Measurements from ENCODE around the gene TMEM190. TPM values are rescaled to one million over a fixed set of nuclear protein-coding genes. Genes with fewer than 3 reads are reported as not detected.
A peak's percentile ranks its signal among the peaks of the same experiment; 100 is the strongest.

TMEM190 gene
- total RNA-seq, 4 donors from 2014 or later = not detected

- no peaks in the 10 kb centered on the region for H3K9me3 ChIP-seq
- no peak for ATAC-seq
- WGBS, 2 donors (ENCODE audit: low coverage in 1 of 2) = no CpG with 5 or more reads among the region's 6 CpGs
- no peak for TF ChIP-seq POLR2A (IDR thresholded peaks at IDR 0.05)
- H3K4me1 ChIP-seq = peaks cover 0 to 36% (median 17%) of the 10 kb centered on the region in 3 donors
- peaks cover 79% of the 10 kb centered on the region for H3K27me3 ChIP-seq
- H3K36me3 ChIP-seq = peaks cover 0 to 12% of the 10 kb centered on the region in 2 donors
- no peak overlapping the region for H3K4me3 ChIP-seq
- no peak overlapping the region for H3K27ac ChIP-seq
Measured at GRCh38 chr19:55352040-55352439, 24.6 kb upstream of the TMEM190 start.

- H3K4me3 ChIP-seq = no peak overlapping the region
- H3K36me3 ChIP-seq = peaks cover 0 to 6% of the 10 kb centered on the region in 2 donors
- peaks cover 0 to 30% (median 17%) of the 10 kb centered on the region in 3 donors for H3K4me1 ChIP-seq
- no peak overlapping the region for H3K27ac ChIP-seq
- H3K27me3 ChIP-seq = peaks cover 84% of the 10 kb centered on the region
- 63 to 69% methylated on average over 11 to 18 of the region's 25 CpGs for WGBS, 2 donors (ENCODE audit: low coverage in 1 of 2)
- no peaks in the 10 kb centered on the region for H3K9me3 ChIP-seq
- ATAC-seq = no peak
- TF ChIP-seq POLR2AphosphoS5 (IDR thresholded peaks at IDR 0.05) = no peak
- no peak for TF ChIP-seq EP300 (IDR thresholded peaks at IDR 0.05)
- no peak for TF ChIP-seq CTCF (IDR thresholded peaks at IDR 0.05)
- no peak for TF ChIP-seq POLR2A (IDR thresholded peaks at IDR 0.05)
Measured at GRCh38 chr19:55352549-55353145, 24.0 kb upstream of the TMEM190 start.

GRCh38 chr19:55353356-55353802, 23.2 kb upstream of the TMEM190 start:
- peaks cover 0 to 26% (median 17%) of the 10 kb centered on the region in 3 donors for H3K4me1 ChIP-seq
- no peaks in the 10 kb centered on the region for H3K9me3 ChIP-seq
- H3K27me3 ChIP-seq = peaks cover 89% of the 10 kb centered on the region
- no peak overlapping the region for H3K27ac ChIP-seq
- no peak for ATAC-seq
- peak overlapping the region in 1 of 2 donors; percentile 45 for H3K4me3 ChIP-seq
- 6% methylated on average over 3 of the region's 24 CpGs; no CpG with 5 or more reads in 1 of the 2 donors for WGBS, 2 donors (ENCODE audit: low coverage in 1 of 2)
- TF ChIP-seq POLR2A (IDR thresholded peaks at IDR 0.05) = no peak
- TF ChIP-seq CTCF (IDR thresholded peaks at IDR 0.05) = no peak
- no peak for TF ChIP-seq POLR2AphosphoS5 (IDR thresholded peaks at IDR 0.05)
- TF ChIP-seq EP300 (IDR thresholded peaks at IDR 0.05) = no peak
- H3K36me3 ChIP-seq = no peaks in the 10 kb centered on the region

GRCh38 chr19:55353803-55354697, 22.6 kb upstream of the TMEM190 start:
- ATAC-seq = peak; percentile 88
- H3K9me3 ChIP-seq = no peaks in the 10 kb centered on the region
- 5% methylated on average over 10 of the region's 72 CpGs; no CpG with 5 or more reads in 1 of the 2 donors for WGBS, 2 donors (ENCODE audit: low coverage in 1 of 2)
- H3K27me3 ChIP-seq = peaks cover 88% of the 10 kb centered on the region
- no peak overlapping the region for H3K27ac ChIP-seq
- no peaks in the 10 kb centered on the region for H3K36me3 ChIP-seq
- peaks cover 0 to 26% (median 17%) of the 10 kb centered on the region in 3 donors for H3K4me1 ChIP-seq
- H3K4me3 ChIP-seq = peak overlapping the region in 1 of 2 donors; percentile 45
- TF ChIP-seq POLR2AphosphoS5 (IDR thresholded peaks at IDR 0.05) = no peak
- no peak for TF ChIP-seq POLR2A (IDR thresholded peaks at IDR 0.05)
- TF ChIP-seq EP300 (IDR thresholded peaks at IDR 0.05) = no peak
- no peak for TF ChIP-seq CTCF (IDR thresholded peaks at IDR 0.05)

- Histone ChIP-seq H3K27me3 (peaks cover 87% of the 10 kb centered on the region), H3K27ac (no peak within 1 kb of the TSS), H3K4me1 (peaks cover 0 to 26% (median 17%) of the 10 kb centered on the region in 3 donors), H3K9me3 (no peaks in the 10 kb centered on the region), H3K36me3 (no peaks in the 10 kb centered on the region), H3K4me3 (peak within 1 kb of the TSS in 1 of 2 donors; percentile 45)
- ATAC-seq = no peak
- 2 to 10% methylated on average over 2 to 6 of the region's 43 CpGs for WGBS, 2 donors (ENCODE audit: low coverage in 1 of 2)
- TF ChIP-seq POLR2AphosphoS5 (IDR thresholded peaks at IDR 0.05) (no peak), EP300 (IDR thresholded peaks at IDR 0.05) (no peak), CTCF (IDR thresholded peaks at IDR 0.05) (no peak), POLR2A (IDR thresholded peaks at IDR 0.05) (no peak)
Measured at GRCh38 chr19:55354698-55355212, 21.9 kb upstream of the TMEM190 start, which contains the start of gene COX6B2. COX6B2 (minus strand) TSS chr19:55354719; CDS start chr19:55354521, 198 bp downstream.

Measured in gastroesophageal sphincter (tissue), 4 donors.